HG02970 (cell line): Measurements from ENCODE around the gene CSGALNACT2.

Source experiments
- ATAC-seq: cut with Tn5 transposase; IDR thresholded peaks from one replicate; pipeline ENCODE4 v1.9.1; 2021; ENCODE audit warnings: mild to moderate bottlenecking, moderate library complexity, moderate number of reproducible peaks; ENCODE audit not compliant: unreplicated experiment, low FRiP score

The CSGALNACT2 gene

GRCh38 chr10:43111921-43112607 lies 26.2 kb upstream of the CSGALNACT2 start:
- ATAC-seq, result no peak

DNA sequence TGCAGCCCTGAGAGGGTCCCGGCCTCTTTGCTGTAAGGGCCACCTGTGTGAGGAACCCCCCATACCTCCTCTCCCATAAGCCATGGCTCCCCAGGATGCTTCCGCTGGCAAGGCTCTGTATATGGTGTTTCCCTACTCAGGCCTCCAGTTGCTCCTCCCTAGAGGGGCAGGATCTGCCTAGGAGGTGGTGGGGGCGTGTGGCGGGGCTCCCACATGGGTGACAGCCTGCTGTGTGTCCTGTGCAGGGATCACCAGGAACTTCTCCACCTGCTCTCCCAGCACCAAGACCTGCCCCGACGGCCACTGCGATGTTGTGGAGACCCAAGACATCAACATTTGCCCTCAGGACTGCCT lies 25.7 kb upstream of the CSGALNACT2 start:
- ATAC-seq, result no peak

DNA sequence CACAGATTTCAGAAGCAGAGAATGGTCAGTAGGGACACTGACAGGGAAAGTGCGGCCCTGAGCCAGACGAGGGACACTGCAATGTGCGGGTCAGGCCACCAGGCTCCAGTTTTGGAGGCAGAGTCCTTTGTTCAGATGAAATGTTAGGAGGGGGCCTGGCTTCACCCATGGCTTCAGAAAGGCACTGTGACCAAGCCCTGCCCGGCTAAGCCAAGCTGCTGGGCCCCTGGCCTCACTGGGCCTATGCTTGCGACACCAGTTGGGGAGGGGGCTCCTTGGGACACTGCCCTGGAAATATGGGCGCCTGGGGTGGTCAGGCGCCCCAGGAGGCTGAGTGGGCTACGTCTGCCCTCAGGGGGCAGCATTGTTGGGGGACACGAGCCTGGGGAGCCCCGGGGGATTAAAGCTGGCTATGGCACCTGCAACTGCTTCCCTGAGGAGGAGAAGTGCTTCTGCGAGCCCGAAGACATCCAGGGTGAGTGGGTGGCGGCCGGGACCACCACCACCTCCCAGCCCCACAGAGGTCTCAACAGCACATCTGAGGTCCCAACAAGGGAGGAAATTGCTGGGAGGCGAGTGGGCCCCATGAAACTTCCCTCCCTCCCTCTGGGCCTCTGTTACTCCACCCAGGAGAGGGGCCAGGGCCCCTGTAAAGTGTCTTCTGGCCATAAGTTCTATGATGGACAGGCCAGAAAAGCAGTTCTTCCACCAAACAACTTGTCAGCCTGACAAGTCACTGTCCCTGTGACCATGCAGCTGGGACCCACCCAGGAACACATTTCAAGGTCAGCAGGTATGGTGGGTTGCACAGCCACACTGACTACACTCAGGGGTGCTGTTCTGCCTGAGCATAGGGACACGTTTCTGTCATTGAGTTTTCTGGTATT lies 24.8 kb upstream of the CSGALNACT2 start:
- ATAC-seq, result no peak

DNA sequence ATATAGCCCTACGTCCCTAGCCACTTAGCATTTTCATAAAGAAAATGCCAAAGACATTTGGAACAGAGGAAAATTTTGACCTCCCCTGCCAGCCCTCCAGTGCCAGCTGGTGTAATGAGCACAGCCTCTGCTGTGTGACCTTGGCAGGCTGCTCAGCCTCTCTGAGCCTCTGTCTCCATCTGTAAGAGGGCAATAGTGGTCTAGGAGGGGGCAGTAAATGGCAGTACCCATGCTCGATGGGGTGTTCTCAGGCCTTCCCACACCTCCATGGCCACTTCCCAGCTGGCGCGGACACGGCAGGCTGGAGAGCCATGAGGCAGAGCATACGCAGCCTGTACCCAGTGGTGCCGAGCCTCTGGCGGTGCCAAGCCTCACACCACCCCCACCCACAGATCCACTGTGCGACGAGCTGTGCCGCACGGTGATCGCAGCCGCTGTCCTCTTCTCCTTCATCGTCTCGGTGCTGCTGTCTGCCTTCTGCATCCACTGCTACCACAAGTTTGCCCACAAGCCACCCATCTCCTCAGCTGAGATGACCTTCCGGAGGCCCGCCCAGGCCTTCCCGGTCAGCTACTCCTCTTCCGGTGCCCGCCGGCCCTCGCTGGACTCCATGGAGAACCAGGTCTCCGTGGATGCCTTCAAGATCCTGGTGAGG lies 24.0 kb upstream of the CSGALNACT2 start:
- ATAC-seq, result no peak

DNA sequence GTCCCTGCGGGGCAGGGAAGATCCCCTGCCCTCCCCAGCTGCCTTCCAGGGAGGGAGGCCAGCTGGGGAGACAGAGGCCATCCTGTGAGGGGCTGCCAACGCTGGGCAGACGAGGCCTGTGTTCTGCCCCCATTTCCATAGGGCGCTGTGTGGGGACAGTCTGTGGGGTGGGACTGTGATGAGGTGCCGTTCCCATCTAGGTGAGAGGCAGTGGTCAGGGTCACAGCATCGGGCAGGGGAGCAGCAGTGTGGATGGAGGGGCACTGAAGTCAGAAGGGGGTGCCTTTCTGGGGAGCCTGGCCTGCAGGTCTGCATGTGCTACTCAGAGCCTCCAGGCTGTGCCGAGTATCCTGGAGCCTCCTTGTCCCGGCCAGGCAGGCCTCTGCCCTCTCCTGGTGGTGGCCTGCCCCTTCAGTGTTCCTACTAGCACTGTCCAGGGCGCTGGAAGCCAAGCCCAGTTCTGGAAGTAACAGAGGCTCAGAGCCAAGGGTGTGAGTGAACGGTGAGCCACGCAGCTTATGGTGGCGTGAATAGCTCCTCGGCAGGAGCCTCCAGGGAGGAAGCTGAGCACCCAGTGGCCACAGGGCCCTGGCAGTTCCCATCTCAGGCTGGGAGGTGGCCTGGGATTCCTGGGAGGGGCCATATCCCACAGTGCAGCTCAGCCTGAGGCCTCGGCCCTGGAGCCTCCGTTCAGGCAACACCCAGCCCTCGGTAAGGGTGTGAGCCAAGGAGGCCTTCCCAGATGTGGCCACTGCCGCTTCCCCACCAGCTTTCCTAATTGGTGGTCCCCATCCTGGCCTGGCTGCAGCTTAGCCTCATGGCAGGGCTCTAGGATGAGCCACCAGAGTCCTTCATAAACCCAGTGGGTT lies 23.3 kb upstream of the CSGALNACT2 start:
- no peak for ATAC-seq

GRCh38 chr10:43115881-43116595 lies 22.2 kb upstream of the CSGALNACT2 start:
- no peak for ATAC-seq

DNA sequence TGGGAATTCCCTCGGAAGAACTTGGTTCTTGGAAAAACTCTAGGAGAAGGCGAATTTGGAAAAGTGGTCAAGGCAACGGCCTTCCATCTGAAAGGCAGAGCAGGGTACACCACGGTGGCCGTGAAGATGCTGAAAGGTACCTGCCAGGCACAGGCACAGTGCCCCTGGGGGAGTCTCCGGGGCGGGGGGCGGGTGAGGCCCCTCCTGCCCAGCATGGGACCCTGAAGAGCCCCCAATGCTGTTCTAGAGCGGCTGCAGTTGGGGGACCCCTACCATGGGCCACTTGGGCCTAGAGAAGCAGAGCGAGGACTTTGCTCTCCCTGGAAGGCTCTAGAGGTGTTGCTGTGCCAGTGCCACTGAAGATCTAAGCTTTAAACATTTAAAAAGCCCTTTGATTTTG lies 21.6 kb upstream of the CSGALNACT2 start:
- no peak for ATAC-seq

DNA sequence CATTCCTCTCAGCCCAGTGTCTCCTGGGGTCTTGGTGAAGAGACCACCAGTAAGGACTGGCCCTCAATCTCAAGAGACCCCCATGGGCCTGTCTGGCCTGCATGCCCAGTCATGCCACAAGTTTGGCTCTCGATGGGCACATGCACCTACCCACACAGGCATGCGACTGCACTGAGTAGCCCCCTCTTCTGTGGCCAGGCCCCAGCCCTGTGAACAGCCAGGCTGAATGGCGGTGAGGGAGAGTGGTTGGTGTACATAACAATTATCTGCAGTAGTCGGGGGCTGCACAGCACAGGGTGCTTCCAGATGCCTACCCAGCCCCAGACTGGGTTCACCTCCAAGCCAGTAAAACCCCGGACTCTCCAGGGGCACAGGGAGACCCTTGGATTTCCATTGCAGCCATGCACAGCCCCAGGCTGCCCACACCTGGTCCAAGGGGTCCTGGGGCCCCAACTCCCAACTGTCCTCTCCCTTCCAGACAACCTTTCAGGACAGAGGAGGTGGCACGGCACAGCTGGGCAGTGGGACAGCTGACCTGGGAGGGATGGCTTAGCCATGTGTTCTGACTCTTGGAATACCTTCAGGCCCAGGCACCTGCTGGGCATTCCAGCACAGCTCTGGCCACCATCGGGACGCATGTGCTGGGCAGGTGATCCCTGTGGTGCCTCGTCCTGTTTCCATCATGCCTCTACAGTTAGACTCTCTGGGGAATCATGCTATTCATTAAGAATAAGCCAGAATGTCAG lies 21.0 kb upstream of the CSGALNACT2 start:
- no peak for ATAC-seq

GRCh38 chr10:43117777-43118583 lies 20.3 kb upstream of the CSGALNACT2 start:
- no peak for ATAC-seq

DNA sequence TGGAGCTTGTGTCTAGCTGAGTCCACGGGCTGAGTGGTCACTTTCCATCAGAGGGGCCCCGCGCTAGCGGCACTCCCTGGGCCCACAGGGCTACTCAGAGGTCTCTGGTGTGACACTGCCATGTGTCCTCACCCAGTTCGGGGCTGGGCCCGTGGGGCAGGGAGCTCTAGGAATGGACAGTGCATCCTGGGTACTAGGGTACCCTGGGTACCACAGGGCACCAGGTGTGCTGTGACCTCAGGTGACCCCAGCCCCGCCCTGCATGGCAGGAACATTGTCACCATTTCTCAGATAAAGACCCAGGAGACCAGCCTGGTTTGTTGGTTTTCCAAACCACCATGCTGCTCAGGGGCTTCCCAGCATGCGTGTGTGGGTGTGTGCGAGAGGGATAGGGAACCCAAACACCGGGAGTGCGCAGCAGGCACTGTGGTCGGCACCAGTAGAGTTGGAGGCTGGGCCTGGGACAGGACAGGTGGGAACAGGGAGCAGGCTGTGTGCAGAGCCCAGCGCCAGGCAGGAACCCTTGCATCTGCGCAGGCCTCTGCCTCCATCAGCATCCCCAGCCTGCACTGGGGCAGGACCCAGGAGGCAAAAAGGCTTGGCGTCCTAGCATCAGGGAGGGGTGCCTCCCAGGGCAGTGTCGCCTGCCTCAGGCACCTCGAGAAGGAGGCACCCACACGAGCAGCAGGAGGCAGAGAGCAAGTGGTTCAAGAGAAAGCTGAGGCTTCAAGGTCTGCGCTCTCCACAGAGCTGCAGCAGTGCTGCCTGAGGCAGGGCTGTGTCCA lies 19.4 kb upstream of the CSGALNACT2 start:
- ATAC-seq, result no peak

GRCh38 chr10:43119416-43120115 lies 18.7 kb upstream of the CSGALNACT2 start:
- ATAC-seq, result no peak

GRCh38 chr10:43120116-43120928 lies 17.9 kb upstream of the CSGALNACT2 start:
- ATAC-seq, result no peak

DNA sequence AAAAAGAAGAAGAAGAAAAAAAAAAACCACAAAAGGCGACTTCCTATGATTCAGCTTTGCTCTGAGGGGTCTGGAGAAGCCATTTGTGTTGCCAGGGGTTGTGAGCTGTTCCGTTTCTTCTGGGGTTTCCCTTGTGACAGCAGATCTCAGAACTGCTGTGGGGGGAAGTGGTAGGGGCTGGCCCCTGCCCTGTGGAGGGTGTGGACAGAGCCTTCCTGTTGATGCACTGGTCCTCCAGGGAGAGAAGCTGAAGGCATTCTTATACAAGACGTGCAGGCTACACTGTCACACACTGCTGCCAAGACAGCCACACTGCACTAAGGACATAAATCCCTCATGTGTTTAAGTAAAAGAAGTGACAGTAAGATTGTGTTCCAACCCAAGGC lies 17.3 kb upstream of the CSGALNACT2 start:
- ATAC-seq, result peak; percentile 81

DNA sequence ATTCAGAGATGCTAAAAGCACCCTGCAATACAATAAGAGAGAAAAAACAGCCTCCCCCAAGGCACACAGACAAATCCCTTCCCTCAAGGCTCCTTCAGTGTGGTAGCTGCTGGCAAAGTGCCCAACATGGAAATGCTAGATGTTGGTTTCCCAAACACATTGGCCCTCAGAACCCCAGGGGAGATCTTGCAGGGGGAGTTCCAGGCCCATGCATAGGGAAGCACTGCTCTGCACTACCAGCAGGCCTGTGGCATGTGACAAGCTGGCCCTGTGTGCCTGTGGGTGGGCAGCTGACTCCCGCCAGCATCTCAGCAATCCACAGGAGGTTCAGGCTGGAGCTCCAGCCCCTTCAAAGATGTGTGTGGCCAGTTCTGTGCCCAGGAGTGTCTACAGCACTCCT lies 16.8 kb upstream of the CSGALNACT2 start:
- ATAC-seq, result no peak

GRCh38 chr10:43122096-43122495 lies 16.1 kb upstream of the CSGALNACT2 start:
- no peak for ATAC-seq

GRCh38 chr10:43122826-43123225 lies 15.4 kb upstream of the CSGALNACT2 start:
- no peak for ATAC-seq
